HG03108 (cell line): ENCODE results near the gene LRRC75A.
"Not testable (repeated sequence)": the region's sequence is repeated elsewhere in the genome, so short reads cannot be mapped to it uniquely, and the experiment has no call there.

Experiments used
- ATAC-seq: cut with Tn5 transposase; IDR thresholded peaks from one replicate; pipeline ENCODE4 v1.9.1; 2021; ENCODE audit warnings: moderate library complexity; ENCODE audit not compliant: unreplicated experiment

The LRRC75A gene, protein sequence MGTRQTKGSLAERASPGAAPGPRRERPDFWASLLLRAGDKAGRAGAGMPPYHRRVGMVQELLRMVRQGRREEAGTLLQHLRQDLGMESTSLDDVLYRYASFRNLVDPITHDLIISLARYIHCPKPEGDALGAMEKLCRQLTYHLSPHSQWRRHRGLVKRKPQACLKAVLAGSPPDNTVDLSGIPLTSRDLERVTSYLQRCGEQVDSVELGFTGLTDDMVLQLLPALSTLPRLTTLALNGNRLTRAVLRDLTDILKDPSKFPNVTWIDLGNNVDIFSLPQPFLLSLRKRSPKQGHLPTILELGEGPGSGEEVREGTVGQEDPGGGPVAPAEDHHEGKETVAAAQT

DNA sequence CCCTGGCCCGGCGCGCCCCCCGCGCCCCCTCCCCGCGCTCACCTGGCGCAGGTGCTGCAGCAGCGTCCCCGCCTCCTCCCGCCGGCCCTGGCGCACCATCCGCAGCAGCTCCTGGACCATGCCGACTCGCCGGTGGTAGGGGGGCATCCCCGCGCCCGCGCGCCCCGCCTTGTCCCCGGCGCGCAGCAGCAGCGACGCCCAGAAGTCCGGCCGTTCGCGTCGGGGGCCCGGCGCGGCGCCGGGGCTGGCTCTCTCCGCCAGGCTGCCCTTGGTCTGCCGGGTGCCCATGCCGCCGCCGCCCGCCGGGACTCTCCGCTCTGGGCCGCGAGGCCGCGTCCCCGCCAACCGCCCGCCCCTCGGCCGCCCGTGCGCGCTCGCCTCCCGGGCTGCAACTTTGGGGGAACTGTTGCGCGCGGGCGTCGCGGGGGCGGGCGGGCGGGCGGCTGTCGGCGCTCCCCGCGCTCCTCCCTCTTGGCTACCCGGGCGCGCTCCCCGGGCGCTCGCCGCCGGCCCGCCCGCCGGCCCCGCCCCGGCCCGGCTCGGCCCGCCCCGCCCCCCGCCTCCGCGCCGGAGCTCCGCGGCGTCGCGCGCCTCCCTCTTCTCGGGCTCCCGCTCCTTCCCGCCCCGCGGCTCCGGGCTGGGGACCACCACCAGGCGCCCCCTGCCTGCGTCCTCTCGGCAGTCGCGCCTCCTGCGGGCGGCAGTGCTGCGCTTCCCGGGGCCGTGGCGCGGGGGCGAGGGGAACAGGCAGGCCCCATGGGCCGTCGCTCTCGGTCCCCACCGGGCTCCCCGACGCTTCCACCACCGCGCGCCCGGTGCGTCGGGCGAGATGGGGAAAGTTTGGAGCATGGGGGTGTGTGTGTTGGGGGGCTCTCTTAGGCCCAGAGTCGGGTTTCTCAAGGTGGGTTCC lies at the start of gene LRRC75A:
LRRC75A (minus strand) TSS at position 491 of the 910 bp plus-strand sequence; CDS start at position 288, 203 bp downstream.
- no peak for ATAC-seq

DNA sequence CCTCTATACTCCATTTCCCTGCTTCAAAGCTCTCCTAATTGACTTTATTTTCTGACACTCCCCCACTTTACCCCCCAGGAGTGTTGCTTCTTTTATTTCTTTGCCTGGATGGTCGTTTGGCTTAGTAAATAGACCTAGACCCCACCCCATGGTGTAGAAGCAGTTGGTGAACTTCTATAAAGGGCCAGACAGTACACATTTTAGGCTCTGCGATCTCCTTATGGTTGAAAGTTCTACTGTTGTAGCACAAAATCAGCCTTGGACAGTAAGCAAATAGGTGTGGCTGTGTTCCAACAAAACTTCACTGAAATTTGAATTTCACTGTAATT lies 45.1 kb upstream of the LRRC75A start:
- ATAC-seq, result no peak

DNA sequence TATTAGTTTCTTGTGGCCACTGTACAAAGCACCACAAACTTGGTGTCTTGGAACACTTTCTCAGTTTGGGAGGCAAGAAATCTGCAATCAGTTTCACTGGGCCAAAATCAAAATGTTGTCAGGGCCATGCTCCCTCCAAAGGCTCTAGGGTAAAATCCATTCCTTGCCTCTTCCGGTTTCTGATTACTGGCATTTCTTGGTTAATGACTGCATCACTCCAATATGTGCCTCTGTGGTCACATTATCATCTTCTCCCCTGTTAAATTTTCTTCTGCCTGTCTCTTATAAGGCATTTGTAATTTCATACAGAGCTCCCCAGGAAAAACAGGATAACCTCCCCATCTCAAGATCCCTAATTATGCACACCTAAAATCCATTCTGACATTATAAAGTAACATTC lies 42.2 kb upstream of the LRRC75A start:
- ATAC-seq, result no peak

DNA sequence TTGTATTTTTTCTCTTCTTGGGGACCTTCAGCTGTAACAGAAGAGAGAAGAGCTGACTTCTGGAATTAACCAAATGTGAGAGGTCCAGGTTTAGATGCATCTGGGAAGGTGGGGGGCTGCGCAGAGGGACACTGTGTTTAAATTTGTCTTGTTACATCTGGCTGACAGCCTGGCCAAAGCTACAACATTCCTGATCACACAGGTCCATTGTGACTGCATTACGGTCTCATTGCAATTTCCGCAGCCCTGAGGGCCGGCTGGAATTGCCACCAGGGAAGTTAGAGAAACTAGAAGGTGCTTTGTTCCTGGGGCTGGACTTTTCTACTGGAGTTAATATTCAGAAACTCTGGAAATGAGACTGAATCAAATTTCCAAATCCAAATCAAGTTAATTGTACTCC lies 37.9 kb upstream of the LRRC75A start:
- no peak for ATAC-seq

DNA sequence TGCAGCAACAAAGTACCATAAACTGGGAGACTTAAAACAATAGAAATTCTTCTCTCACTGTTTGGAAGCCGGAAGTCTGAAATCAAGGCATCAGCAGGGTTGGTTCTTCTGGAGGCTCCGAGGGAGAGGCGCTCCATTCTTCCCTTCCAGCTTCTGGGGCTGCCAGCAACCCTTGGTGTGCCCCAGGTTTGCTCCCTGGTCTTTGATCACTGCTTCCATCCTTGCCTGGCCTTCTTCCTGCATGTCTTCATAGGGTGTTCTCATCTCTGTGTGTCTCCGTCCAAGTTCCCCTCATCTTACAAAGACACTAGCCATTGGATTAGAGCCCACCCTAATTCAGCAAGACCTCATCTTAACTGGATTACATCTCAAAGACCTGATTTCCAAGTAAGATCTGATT lies 35.3 kb upstream of the LRRC75A start:
- no peak for ATAC-seq

DNA sequence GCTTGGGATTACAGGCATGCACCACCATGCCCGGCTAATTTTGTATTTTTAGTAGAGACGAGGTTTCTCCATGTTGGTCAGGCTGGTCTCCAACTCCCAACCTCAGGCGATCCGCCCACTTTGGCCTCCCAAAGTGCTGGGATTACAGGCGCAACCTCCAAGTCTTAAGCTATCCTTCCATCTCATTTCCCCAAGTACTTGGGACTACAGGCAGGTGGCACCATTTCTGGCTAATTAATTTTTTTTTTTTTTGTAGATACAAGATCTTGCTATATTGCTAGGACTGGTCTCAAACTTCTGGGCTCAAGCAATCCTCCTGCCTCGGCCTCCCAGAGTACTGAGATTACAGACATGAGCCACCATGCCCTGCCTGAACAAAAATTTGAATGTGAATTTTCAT lies 33.6 kb upstream of the LRRC75A start:
- ATAC-seq, result not testable (repeated sequence)

DNA sequence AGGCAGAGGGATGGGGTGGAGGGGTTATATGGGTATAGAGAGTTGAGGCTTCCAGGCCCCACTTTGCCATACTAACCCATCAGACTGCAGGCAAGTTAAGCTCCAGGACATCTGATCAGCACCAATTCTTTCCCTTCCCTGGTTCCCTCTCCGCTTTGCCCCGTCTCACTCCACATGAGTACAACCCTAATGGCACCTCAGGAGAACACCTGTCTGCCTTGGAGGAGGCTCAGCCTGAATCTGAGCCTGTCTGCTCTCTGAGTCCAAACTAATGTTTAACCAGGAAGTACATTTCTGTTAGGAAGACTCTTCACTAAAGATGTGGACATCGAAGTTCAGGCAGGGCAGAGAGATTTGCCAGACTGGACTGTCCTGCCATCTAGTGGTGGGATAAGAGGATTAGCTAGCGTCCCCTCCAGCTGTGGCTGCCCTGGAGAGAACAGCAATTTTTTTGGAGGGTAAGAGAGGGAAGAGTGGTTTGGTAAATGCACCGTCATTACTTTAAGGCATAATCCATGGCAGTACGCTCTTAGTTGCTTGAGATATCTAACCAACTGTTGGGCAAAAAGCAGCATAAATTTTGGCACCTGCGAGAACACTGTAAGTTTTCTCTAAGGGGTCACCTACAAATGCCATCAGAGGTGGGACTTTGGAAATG lies 29.2 kb upstream of the LRRC75A start:
- peak; percentile 77 for ATAC-seq

DNA sequence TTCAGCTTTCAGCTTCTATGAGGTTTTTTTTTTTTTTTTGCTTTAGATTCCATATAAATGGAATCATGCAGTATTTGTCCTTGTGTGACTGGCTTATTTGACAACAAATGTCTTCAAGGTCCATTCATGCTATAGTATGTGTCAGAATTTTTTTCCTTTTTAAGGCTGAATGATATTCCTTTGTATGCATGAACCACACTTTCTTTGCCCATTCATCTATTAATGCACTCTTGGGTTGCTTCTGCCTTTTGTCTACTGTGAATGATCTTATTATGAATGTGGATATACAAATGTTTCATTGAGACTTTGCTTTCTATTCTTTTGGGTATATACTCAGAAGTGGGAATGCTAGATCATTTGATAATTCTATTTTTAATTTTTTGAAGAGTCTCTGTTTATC lies 27.0 kb upstream of the LRRC75A start:
- ATAC-seq, result no peak

DNA sequence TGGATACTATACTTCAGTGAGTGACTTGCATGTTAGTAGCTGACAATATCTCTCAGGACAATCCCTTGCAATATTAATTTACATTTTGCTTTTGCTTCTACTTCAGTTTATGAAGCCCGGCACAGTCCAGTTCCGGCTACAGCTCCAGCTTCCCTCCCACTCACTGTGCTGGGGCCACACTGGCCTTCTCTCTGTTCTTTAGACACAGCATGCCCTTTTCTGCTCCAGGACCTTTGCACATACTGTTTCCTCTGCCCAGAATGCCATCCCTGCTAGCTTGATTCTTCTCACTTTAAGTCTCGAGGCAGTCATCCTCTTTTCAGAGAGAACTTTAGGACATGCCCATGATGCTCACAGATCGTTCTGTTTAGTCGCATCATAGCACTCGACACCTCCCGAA lies 25.5 kb upstream of the LRRC75A start:
- ATAC-seq, result no peak

DNA sequence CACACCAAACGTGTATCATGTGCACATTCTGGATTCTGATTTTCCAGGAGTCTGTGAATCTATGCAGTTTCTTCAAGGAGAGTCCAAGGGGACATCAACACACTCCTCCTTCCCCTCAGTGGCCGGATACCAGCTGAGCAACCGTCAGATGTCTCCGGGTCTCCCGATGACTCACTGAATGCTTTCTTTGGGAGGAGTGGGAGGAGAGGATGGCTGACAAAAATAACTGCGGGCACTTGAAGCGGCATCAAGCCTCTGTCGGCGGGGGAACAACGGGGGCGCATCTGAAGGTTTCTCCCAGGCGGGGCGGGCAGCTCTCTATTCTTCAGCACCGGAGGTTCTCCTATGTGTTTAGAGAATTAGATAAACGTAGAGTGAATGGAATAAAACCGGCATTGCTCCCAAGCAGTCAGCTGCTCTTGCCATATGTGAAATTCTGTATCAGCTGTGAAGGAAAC lies 24.6 kb upstream of the LRRC75A start:
- ATAC-seq, result no peak

DNA sequence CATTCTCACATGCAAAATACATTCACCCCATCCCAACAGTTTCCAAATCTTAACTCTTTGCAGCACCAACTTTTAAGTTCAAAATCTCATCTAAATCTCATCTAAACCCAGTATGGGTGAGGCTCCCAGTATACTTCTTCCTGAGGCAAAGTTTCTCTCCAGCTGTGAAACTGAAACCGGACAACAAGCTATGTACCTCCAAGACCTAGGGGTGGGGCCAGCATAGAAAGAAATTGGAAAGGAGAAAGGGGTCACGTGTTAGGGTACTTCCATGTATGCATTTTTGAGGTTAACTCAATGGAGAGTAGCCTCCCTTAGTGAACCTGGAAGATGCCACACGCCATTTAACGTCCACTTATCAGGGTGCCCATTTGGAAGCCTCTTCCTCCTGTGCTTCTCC lies 23.9 kb upstream of the LRRC75A start:
- ATAC-seq, result no peak

DNA sequence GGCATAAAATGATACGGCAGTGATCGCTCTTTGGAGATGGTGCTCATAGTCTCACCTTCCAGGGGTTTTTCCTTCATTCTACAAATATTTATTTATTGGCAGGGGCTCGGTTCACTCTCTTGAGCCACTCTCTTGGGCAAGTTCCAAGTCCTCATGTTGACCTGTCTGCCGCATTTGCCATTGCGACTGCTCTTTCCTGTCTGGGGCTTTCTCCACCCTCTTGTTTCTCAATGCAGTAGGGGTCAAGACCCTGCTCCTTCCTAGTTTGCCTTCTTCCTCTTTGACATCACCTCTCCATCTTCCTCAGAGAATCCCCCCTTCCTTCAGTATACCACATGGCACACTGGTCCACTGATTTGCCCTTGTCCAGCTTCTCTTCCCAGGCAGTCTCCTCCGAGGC lies 21.9 kb upstream of the LRRC75A start:
- ATAC-seq, result no peak

DNA sequence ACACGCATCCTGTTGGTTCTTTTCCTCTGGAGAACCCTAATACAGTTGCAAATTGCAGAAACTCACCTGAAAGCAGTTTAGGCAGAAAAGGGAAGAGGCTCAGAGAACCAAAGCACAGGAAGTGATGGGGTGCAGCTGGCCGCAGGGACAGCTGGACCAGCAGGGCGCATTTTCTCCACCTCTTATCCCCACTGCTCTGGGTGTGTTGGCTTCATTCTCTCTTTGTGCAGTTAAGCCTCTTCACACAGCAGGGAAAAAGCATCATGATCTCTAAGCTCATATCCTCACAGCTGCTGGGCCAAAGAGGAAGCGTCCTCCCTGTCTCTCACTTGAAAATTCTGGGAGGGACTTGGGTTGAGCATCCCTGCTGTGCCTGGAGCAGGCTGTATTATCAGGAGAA lies 20.0 kb upstream of the LRRC75A start:
- ATAC-seq, result no peak

DNA sequence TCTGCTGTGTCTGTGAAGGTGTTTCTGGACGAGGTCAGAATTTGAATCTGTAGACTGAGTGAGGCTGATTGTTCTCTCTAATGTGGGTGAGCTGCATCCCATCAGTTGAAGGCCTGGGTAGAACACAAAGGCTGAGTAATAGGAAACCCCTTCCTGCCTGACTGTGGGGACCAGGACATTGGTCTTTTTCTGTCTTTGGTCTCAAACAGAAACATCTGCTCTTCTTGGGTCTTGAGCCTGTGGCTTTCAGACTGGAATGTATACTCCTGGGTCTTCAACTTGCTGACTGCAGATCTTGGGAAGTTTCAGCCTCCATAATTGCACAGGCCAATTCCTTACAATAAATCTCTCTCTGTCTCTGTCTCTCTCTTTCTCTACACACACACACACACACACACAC lies 19.6 kb upstream of the LRRC75A start:
- no peak for ATAC-seq

DNA sequence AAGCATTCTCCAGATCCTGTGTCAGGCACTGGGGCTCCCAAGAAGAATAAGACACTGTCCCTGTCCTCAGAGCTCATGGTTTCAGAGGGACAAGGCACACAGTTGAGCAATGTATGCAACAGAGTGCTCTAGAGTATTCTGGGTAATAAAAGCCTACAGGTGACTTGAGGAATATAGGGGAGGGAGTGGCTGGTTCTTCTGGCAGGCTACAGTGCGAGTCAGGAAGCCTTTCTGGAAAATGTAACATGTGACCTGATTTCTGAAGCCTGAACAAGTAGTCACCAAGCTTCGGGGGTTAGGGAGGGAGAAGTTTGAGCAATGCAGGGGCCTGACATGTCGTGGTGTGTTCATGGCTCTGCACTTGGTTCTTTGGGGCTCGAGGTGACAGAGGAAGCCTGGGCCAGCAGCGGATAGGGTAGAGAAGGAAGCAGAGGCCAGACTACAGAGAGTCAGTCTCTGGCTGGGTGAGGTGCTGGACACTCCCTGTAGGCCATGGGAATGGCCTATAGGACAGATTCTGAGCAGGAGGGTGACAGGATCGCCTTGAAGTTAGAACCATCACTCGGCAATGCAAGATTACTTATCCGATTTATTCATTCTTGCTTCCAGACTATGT lies 16.0 kb upstream of the LRRC75A start:
- ATAC-seq, result no peak

DNA sequence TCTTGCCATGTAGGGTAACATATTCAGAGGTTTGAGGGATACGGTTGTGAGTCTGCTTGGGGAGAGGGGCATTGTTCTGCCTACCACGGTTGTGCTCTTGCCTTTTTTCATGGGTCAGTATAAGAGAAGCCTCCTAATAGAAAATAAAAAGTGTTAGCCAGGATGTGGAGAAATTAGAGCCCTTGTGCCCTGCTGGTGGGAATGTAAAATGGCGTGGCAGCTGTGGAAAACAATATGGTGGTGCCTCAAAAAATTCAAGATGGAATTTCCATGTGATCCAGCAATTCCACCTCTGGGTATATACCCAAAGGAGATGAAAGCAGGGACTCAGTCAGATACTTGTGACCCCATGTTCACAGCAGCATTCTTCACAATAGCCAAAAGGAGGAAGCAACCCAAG lies 14.2 kb upstream of the LRRC75A start:
- ATAC-seq, result no peak

DNA sequence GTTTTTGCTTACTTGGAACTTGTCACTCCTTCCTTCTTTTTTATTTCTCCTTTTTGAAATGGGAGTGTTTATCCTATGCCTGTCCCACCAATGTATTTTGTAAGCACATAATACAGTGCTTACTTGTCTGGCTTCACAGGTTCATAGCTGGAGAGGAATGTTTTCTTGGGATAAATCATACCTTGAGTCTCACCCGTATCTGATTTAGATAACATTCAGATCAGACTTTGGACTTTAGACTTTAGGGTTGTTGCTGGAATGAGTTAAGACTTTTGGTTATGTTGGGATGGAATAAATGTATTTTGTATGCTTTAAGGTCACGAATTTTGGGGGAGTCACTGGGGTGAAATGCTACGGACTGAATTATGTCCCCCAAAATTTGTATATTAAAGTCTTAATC lies 13.0 kb upstream of the LRRC75A start:
- no peak for ATAC-seq

DNA sequence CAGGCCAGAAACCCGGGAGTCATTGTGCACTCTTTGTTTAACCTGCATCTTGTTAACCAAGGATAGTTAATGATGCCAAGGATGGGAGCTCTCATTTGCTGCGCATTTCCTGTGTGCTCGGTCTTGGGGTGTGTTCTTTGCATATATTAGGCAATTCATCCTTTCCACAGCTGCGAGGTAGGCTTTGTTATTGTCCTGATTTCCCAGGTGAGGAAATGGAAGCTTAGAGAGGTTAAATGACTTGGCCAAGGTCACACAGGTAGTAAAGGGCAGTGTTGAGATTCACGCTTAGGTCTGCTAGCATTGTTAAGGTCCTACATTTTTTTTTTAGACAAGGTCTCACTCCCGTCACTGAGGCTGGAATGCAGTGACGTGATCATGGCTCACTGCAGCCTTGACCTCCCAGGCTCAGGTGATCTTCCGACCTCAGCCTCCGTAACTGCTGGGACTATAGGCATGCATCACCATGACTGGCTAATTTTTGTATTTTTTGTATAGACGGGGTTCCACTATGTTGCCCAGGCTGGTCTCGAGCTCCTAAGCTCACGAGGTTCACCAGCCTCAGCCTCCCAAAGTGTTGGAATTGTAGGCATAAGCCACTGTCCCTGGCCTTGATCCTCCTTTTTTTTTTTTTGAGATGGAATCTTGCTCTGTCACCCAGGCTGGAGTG lies 5.0 kb upstream of the LRRC75A start:
- ATAC-seq, result no peak

DNA sequence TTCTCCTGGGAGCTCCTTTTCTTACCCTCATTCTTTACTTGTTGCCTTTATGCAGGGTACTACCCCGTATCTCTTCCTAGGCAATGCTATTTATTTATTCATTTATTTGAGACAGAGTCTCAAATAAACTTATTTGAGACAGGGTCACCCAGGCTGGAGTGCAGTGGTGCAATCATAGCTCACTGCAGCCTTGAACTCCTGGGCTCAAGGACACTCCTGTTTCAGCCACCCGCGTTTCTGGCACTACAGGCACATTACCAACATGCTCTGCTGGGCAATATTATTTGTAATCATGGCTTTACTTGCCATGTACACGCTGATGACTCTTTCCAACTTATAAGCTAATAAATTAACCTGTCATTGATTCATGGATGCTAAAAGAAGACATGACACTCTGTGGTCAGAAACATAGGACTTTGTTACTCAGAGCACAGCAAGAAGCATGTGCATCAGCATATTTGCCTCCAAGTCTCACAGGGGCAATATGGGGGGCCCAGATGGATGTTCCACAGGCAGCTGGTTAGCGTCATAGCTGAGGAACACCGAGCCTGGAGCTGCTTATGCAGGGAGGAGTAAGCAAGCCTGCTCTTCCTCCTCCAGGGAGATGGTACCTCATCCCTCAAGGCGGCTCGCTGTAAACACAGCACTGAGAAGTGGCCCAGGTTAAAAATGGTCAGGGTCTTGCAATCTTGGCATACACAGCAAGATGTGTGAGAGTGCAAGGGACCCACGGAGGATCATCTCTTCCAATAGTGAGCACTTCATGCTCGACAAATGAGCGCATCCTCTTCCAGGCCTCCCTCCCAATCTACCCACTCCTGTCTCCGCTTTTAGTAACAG lies 4.2 kb upstream of the LRRC75A start:
- no peak for ATAC-seq

DNA sequence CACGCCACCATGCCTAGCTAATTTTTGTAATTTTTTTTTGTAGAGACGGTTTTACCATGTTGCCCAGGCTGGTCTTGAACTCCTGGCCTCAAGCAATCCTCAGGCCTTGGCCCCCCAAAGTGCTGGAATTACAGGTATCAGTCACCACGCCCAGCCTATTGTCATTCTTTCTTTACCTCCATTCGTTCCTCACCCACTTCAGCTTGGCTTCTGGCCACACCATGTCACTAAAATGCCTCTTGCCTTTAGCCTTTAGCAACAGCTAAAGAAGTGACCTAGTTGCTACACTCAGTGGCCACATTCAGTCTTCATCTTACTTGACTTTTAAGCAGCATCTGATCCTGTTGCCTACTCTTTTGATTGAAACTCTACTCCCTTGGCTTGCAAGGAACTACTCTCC lies 3.6 kb upstream of the LRRC75A start:
- ATAC-seq, result no peak
